Endothelial cell of umbilical vein (primary cell): ENCODE data around the gene TNIK. TPM values are rescaled to one million over a fixed set of nuclear protein-coding genes. Genes with fewer than 3 reads are reported as not detected.

Experiments used
- BruUV-seq: library from RNA; stranded (reverse); fragments of 400-500 nt; replicated peaks from 2 replicates; lab custom pipeline; 2021; lab: Mats Ljungman, UMichigan
- CTCF ChIA-PET: fragments of 300-600, 350-600 bp; sonication (Branson Sonifier 250); formaldehyde crosslinking; loops from one replicate; lab custom pipeline; 2021; ENCODE audit warnings: antibody characterized with exemption, inconsistent platforms; lab: Charles Lee
- POLR2A ChIA-PET: fragments of 300-600, 350-600 bp; sonication (Branson Sonifier 250); formaldehyde crosslinking; loops from one replicate; lab custom pipeline; 2021; ENCODE audit warnings: antibody characterized with exemption, inconsistent platforms; lab: Charles Lee
- DNase-seq: peaks from one replicate; pipeline ENCODE4 v3.0.0-alpha.2; 2011; ENCODE audit warnings: low read depth, low spot score
- FAIRE-seq: peaks from 2 replicates; lab custom pipeline; 2011; peaks lifted over from hg19 to GRCh38; lab: Jason Lieb, UNC
- H2AFZ ChIP-seq: 2 replicates; pipeline ENCODE4 v1.6.0; 2012; ENCODE audit warnings: low read depth, low read length, control low read depth, inconsistent platforms
- H3K27ac ChIP-seq: 2 replicates; pipeline ENCODE4 v1.5.1; 2011; ENCODE audit warnings: low read depth, mild to moderate bottlenecking, control low read depth, low read length, moderate library complexity; ENCODE audit not compliant: insufficient read depth
- H3K27me3 ChIP-seq, 2 experiments: 2 replicates each; pipeline versions ENCODE4 v1.6.0 to v1.6.1; 2011; ENCODE audit warnings: low read length in 2 of 2, mixed read lengths in 1 of 2; ENCODE audit not compliant: control insufficient read depth in 2 of 2, insufficient read depth in 2 of 2
- H3K36me3 ChIP-seq, 2 experiments: 2 replicates in 1 of 2; 3 replicates in 1 of 2; pipeline ENCODE4 v1.5.1; 2011; ENCODE audit warnings: low read length in 2 of 2, mild to moderate bottlenecking in 1 of 2, moderate library complexity in 1 of 2; ENCODE audit not compliant: control insufficient read depth in 2 of 2, insufficient read depth in 2 of 2; ENCODE audit errors: extremely low read depth in 1 of 2
- H3K4me1 ChIP-seq: 3 replicates; pipeline ENCODE4 v1.5.1; 2011; ENCODE audit warnings: mild to moderate bottlenecking, low read length; ENCODE audit not compliant: control insufficient read depth, insufficient read depth; ENCODE audit errors: extremely low read depth
- H3K4me2 ChIP-seq: 2 replicates; pipeline ENCODE4 v1.6.1; 2011; ENCODE audit warnings: low read length, control low read depth, mixed read lengths; ENCODE audit not compliant: insufficient read depth
- H3K4me3 ChIP-seq, 3 experiments: fragments of 200-600 bp in 1 of 3; sonication (generic), shearing (Covaris generic) in 1 of 3; replicated peaks in 1 of 3; 2 replicates each; pipeline ENCODE4 v1.5.1; 2011 to 2016; ENCODE audit warnings: control low read depth in 3 of 3, low read length in 3 of 3, mild to moderate bottlenecking in 2 of 3, inconsistent platforms in 1 of 3, low read depth in 1 of 3, moderate library complexity in 1 of 3; ENCODE audit not compliant: insufficient read depth in 1 of 3
- H3K79me2 ChIP-seq: 2 replicates; pipeline ENCODE4 v1.6.0; 2012; ENCODE audit warnings: low read length, inconsistent platforms; ENCODE audit not compliant: control insufficient read depth, insufficient read depth
- H3K9ac ChIP-seq: replicated peaks from 2 replicates; pipeline ENCODE3; 2011; ENCODE audit warnings: low read length, control low read depth; ENCODE audit not compliant: insufficient read depth; ENCODE audit errors: extremely low read depth
- H3K9me1 ChIP-seq: replicated peaks from 3 replicates; pipeline ENCODE4 v1.6.0; 2011; ENCODE audit warnings: mild to moderate bottlenecking, low read length; ENCODE audit not compliant: control insufficient read depth, insufficient read depth; ENCODE audit errors: extremely low read depth
- H3K9me3 ChIP-seq: replicated peaks from 2 replicates; pipeline ENCODE4 v1.5.1; 2012; ENCODE audit warnings: low read length, inconsistent platforms; ENCODE audit not compliant: control insufficient read depth, insufficient read depth
- H4K20me1 ChIP-seq: replicated peaks from 2 replicates; pipeline ENCODE3; 2011; ENCODE audit warnings: mild to moderate bottlenecking, low read length; ENCODE audit not compliant: control insufficient read depth, insufficient read depth; ENCODE audit errors: extremely low read depth
- EZH2 ChIP-seq: IDR thresholded peaks from 2 replicates; pipeline ENCODE4 v1.6.1; 2012; ENCODE audit warnings: borderline replicate concordance, low read depth, mild to moderate bottlenecking, moderate library complexity, low read length, inconsistent platforms; ENCODE audit not compliant: severe bottlenecking
- FOS ChIP-seq: IDR thresholded peaks from 2 replicates; pipeline ENCODE4 v1.6.1; 2011; ENCODE audit warnings: mild to moderate bottlenecking, low read length, moderate library complexity, borderline replicate concordance; ENCODE audit not compliant: insufficient read depth
- GATA2 ChIP-seq: IDR thresholded peaks from 2 replicates; pipeline ENCODE4 v1.7.0; 2011; ENCODE audit warnings: low read depth, mild to moderate bottlenecking, moderate library complexity, mixed read lengths, low read length; ENCODE audit not compliant: insufficient read length, insufficient read depth
- JUN ChIP-seq: IDR thresholded peaks from 2 replicates; pipeline ENCODE4 v1.6.1; 2011; ENCODE audit warnings: borderline replicate concordance, low read depth; ENCODE audit not compliant: insufficient read length, insufficient read depth
- MYC ChIP-seq: IDR thresholded peaks from one replicate; pipeline ENCODE4 v1.6.1; 2011; ENCODE audit warnings: mild to moderate bottlenecking, low read depth, low read length
- POLR2A ChIP-seq: IDR thresholded peaks from 2 replicates; pipeline ENCODE4 v1.6.1; 2012; ENCODE audit warnings: low read depth, mild to moderate bottlenecking, control low read depth, low read length
- POLR2AphosphoS5 ChIP-seq: IDR thresholded peaks from 2 replicates; pipeline ENCODE4 v1.6.1; 2012; ENCODE audit warnings: low read depth, mild to moderate bottlenecking, control low read depth, low read length, moderate library complexity; ENCODE audit not compliant: insufficient read depth
- dilution Hi-C: fragments of 300-500 bp; cut with MboI; formaldehyde crosslinking; loops from one replicate; pipeline ENCODE4 v1.15.0; 2019; ENCODE audit warnings: low sequenced_read_pairs; ENCODE audit not compliant: extremely low pct_ligation_motif_present
- intact Hi-C: fragments of 100-400 bp; cut with micrococcal nuclease; formaldehyde crosslinking; loops from one replicate; pipeline ENCODE4 v1.10.0; 2022
- polyA plus RNA-seq, 4 experiments: library from polyadenylated mRNA; depleted of rRNA in 3 of 4; stranded (reverse) in 3 of 4; unstranded in 1 of 4; fragments of >200 nt; gene quantifications; 2 replicates each; pipeline versions ENCODE4 v1.2.1 to v1.2.3, GENCODE V29; 2011 to 2012; ENCODE audit warnings: missing spikeins in 1 of 4
- total RNA-seq: library from RNA; stranded (reverse); gene quantifications from 2 replicates; pipeline ENCODE4 v1.2.3, GENCODE V29; 2021
- TF ChIP-seq, protein P1 (sequence below): IDR thresholded peaks from 2 replicates; pipeline ENCODE4 v1.6.1; 2011; ENCODE audit not compliant: insufficient read depth, insufficient read length
- TF ChIP-seq, protein P2 (sequence below), 2 donors: IDR thresholded peaks; 1 replicate in 1 of 2; 2 replicates in 1 of 2; pipeline ENCODE4 v1.5.1; 2011; ENCODE audit warnings: low read length in 2 of 2, mild to moderate bottlenecking in 2 of 2, moderate library complexity in 2 of 2, control low read depth in 1 of 2, inconsistent platforms in 1 of 2, low read depth in 1 of 2; ENCODE audit not compliant: insufficient read depth in 1 of 2; ENCODE audit errors: extremely low read depth in 1 of 2

Gene TNIK
- total and polyA plus RNA-seq, 2 donors (not counting 3 experiments of a cell fraction or from before 2014, with no cell fraction given) = 10.9 to 39.7 TPM

DNA sequence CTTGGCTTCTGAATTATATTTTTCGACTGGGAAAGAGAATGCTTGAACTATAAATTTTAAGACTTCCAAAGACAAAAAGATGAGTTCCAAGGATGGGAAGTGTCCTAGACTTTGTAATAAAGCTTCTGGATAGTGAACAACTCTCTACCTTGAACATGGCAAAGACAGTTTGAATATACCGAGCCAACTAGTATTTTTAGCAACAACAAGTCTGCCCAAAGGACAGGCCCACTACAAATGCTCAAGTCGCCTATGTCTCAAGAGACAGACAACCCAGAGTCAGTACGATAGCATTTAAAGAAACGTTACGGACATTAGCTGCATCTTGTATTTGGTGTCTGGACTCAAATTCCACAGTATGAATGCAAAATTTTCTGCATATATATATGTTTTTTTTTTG is 258.4 kb downstream of the TNIK start:
- Histone ChIP-seq H3K9me3 (no peaks in the 10 kb centered on the region), H3K4me3 (no peak overlapping the region), H3K27me3 (no peaks in the 10 kb centered on the region), H3K27ac (no peak overlapping the region), H3K4me2 (no peak overlapping the region), H3K9ac (no peak overlapping the region), H3K4me1 (peaks cover 72% of the 10 kb centered on the region), H3K9me1 (no peaks in the 10 kb centered on the region), H3K36me3 (no peaks in the 10 kb centered on the region), H3K79me2 (no peaks in the 10 kb centered on the region), H2AFZ (no peak overlapping the region), H4K20me1 (no peaks in the 10 kb centered on the region)
- dilution Hi-C loops (no loop called here), intact Hi-C loops (no loop called here)
- DNase-seq (no peak), FAIRE-seq (no peak)
- ChIA-PET POLR2A (no interaction called here), CTCF (interaction anchor here (0.9 kb wide), 1 partner anchor 15 kb away, joined by 5 read pairs; no protein-coding TSS in a partner anchor)
- TF ChIP-seq, protein P1, sequence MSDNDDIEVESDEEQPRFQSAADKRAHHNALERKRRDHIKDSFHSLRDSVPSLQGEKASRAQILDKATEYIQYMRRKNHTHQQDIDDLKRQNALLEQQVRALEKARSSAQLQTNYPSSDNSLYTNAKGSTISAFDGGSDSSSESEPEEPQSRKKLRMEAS = no peak
- TF ChIP-seq JUN = no peak
- no peak for TF ChIP-seq GATA2
- no TSS peak for BruUV-seq

DNA sequence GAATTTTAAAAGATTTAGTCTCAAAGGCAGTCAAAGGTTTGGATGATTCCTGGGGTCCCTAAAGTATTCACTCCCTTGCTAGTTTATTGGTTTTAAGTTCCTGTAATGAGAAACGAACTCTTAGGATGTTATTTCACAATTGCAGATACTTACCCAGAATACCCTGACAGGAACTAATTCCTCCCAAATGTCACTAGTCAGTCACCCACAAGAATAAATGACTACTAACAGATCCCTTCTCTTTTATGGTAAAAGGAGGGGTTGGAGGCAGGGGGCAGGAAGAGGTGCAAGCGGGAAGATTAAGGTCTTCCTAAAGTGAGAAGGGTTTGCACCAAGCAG is 259.5 kb downstream of the TNIK start:
- Histone ChIP-seq H4K20me1 (no peaks in the 10 kb centered on the region), H3K79me2 (no peaks in the 10 kb centered on the region), H3K4me3 (no peak overlapping the region), H3K9me3 (no peaks in the 10 kb centered on the region), H2AFZ (no peak overlapping the region), H3K9me1 (no peaks in the 10 kb centered on the region), H3K27me3 (no peaks in the 10 kb centered on the region), H3K4me1 (peaks cover 65% of the 10 kb centered on the region), H3K27ac (peak overlapping the region; percentile 62), H3K4me2 (peak overlapping the region; percentile 23), H3K9ac (peak overlapping the region; percentile 36), H3K36me3 (no peaks in the 10 kb centered on the region)
- DNase-seq (no peak), FAIRE-seq (no peak)
- ChIA-PET POLR2A (no interaction called here), CTCF (no interaction called here)
- no TSS peak for BruUV-seq
- TF ChIP-seq GATA2 (no peak), EZH2 (no peak), MYC (no peak), POLR2AphosphoS5 (no peak), POLR2A (no peak), JUN (no peak), FOS (no peak)
- TF ChIP-seq, protein P2, sequence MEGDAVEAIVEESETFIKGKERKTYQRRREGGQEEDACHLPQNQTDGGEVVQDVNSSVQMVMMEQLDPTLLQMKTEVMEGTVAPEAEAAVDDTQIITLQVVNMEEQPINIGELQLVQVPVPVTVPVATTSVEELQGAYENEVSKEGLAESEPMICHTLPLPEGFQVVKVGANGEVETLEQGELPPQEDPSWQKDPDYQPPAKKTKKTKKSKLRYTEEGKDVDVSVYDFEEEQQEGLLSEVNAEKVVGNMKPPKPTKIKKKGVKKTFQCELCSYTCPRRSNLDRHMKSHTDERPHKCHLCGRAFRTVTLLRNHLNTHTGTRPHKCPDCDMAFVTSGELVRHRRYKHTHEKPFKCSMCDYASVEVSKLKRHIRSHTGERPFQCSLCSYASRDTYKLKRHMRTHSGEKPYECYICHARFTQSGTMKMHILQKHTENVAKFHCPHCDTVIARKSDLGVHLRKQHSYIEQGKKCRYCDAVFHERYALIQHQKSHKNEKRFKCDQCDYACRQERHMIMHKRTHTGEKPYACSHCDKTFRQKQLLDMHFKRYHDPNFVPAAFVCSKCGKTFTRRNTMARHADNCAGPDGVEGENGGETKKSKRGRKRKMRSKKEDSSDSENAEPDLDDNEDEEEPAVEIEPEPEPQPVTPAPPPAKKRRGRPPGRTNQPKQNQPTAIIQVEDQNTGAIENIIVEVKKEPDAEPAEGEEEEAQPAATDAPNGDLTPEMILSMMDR (IDR thresholded peaks at IDR 0.05; ENCODE audit: extremely low read depth in 1 of 2, insufficient read depth in 1 of 2, low read depth in 1 of 2, low read length in 2 of 2) = no peak
- TF ChIP-seq, protein P1 = no peak
- intact Hi-C loops (no loop called here), dilution Hi-C loops (no loop called here)
